K562 (cell line): ENCODE measurements around the gene TNIP1. TPM values are rescaled to one million over a fixed set of nuclear protein-coding genes. Genes with fewer than 3 reads are reported as not detected.

Experiments used
- ATAC-seq: fragments of 200-7000 bp; cut with Tn5 transposase; 3 replicates; pipeline ENCODE4 v1.9.1; 2020; ENCODE audit warnings: moderate library complexity
- BruUV-seq: library from RNA; stranded (reverse); fragments of 400-500 nt; replicated peaks from 2 replicates; lab custom pipeline; 2021; lab: Mats Ljungman, UMichigan
- CTCF ChIA-PET: fragments of 300-600 bp; formaldehyde crosslinking; extraction: SDS; loops from one replicate; lab custom pipeline; 2021; ENCODE audit warnings: low intra/inter-chr PET ratio; lab: Yijun Ruan, JAX
- POLR2A ChIA-PET: fragments of 300-600, 350-650 bp; sonication (Branson Sonifier 250); formaldehyde crosslinking; extraction: SDS; loops from one replicate; lab custom pipeline; 2021; ENCODE audit warnings: antibody characterized with exemption, inconsistent platforms; lab: Yijun Ruan, JAX
- DNase-seq, 4 experiments: peaks; one replicate each; pipeline versions ENCODE4 v3.0.0 to v3.0.0-alpha.2; 2011 to 2018; ENCODE audit warnings: low spot score in 3 of 4, mixed read lengths in 3 of 4; ENCODE audit errors: extremely low read depth in 1 of 4
- FAIRE-seq: peaks from 2 replicates; lab custom pipeline; 2011; peaks lifted over from hg19 to GRCh38; lab: Jason Lieb, UNC
- H2AFZ ChIP-seq: 2 replicates; pipeline ENCODE4 v1.6.0; 2011; ENCODE audit warnings: low read depth, low read length, control low read depth, inconsistent platforms
- H3K27ac ChIP-seq: fragments of 200-600 bp; 3 replicates; pipeline ENCODE4 v1.8.0; 2011; ENCODE audit warnings: low read depth, mild to moderate bottlenecking, control low read depth, inconsistent platforms, low read length, moderate library complexity, mixed read lengths; ENCODE audit errors: extremely low read depth
- H3K27me3 ChIP-seq, 2 experiments: fragments of 300-600 bp in 1 of 2; 2 replicates in 1 of 2; 3 replicates in 1 of 2; pipeline versions ENCODE4 v1.6.0 to v1.8.0; 2011; ENCODE audit warnings: inconsistent platforms in 2 of 2, low read length in 2 of 2, mild to moderate bottlenecking in 1 of 2, mixed read lengths in 1 of 2, moderate library complexity in 1 of 2; ENCODE audit not compliant: control insufficient read depth in 2 of 2, insufficient read depth in 2 of 2
- H3K36me3 ChIP-seq: fragments of 300-600 bp; 3 replicates; pipeline ENCODE4 v1.8.0; 2011; ENCODE audit warnings: mild to moderate bottlenecking, low read length, inconsistent platforms; ENCODE audit not compliant: control insufficient read depth, insufficient read depth
- H3K4me1 ChIP-seq, 2 experiments: fragments of 200-600 bp in 1 of 2; replicated peaks in 1 of 2; 2 replicates in 1 of 2; 3 replicates in 1 of 2; pipeline versions ENCODE4 v1.5.1 to v1.8.0; 2011; ENCODE audit warnings: inconsistent platforms in 2 of 2, low read length in 2 of 2, mild to moderate bottlenecking in 1 of 2, mixed read lengths in 1 of 2, moderate library complexity in 1 of 2; ENCODE audit not compliant: control insufficient read depth in 2 of 2, insufficient read depth in 2 of 2
- H3K4me2 ChIP-seq: 2 replicates; pipeline ENCODE4 v1.6.1; 2011; ENCODE audit warnings: low read length, control low read depth, inconsistent platforms, mixed read lengths; ENCODE audit not compliant: insufficient read depth
- H3K4me3 ChIP-seq: fragments of 200-600 bp; sonication (generic), shearing (Covaris generic); 2 replicates; pipeline ENCODE4 v1.5.1; 2016; ENCODE audit warnings: control low read depth, inconsistent platforms
- H3K79me2 ChIP-seq: fragments of 200-600 bp; 3 replicates; pipeline ENCODE4 v1.8.0; 2011; ENCODE audit warnings: low read length, inconsistent platforms; ENCODE audit not compliant: control insufficient read depth, insufficient read depth
- H3K9ac ChIP-seq, 2 experiments: 2 replicates each; pipeline versions ENCODE4 v1.6.0 to v1.6.1; 2011; ENCODE audit warnings: low read depth in 2 of 2, low read length in 2 of 2, control low read depth in 1 of 2, inconsistent platforms in 1 of 2, mild to moderate bottlenecking in 1 of 2, mixed read lengths in 1 of 2; ENCODE audit not compliant: insufficient read depth in 1 of 2
- H3K9me1 ChIP-seq: one replicate; pipeline ENCODE4 v1.6.0; 2011; ENCODE audit warnings: inconsistent platforms, mild to moderate bottlenecking, low read length, moderate library complexity; ENCODE audit not compliant: control insufficient read depth, insufficient read depth
- H3K9me3 ChIP-seq: replicated peaks from 2 replicates; pipeline ENCODE4 v1.5.1; 2011; ENCODE audit warnings: low read depth, low read length, inconsistent platforms; ENCODE audit not compliant: control insufficient read depth, insufficient read depth
- H4K20me1 ChIP-seq: replicated peaks from 2 replicates; pipeline ENCODE4 v1.6.1; 2011; ENCODE audit warnings: low read length, inconsistent platforms, mixed read lengths; ENCODE audit not compliant: control insufficient read depth, insufficient read depth
- ETV1 ChIP-seq: fragments of 450-650 bp; conservative IDR thresholded peaks from 2 replicates; pipeline ENCODE4 v1.6.1; 2016; ENCODE audit warnings: missing genetic modification characterization, control low read depth, low read depth, missing compliant biosample characterization
- HBP1 ChIP-seq: fragments of 450-650 bp; formaldehyde crosslinking; IDR thresholded peaks from 2 replicates; pipeline ENCODE4 v1.4.0; 2022; ENCODE audit warnings: missing genetic modification characterization
- IRF2 ChIP-seq: sonication (generic); formaldehyde crosslinking; IDR thresholded peaks from 2 replicates; pipeline ENCODE4 v1.8.1; 2022; ENCODE audit warnings: mild to moderate bottlenecking, missing genetic modification reagents
- NR2C2 ChIP-seq, 2 experiments: fragments of 200-800 bp in 1 of 2; sonication (Bioruptor generic) in 1 of 2; sonication (generic) in 1 of 2; formaldehyde crosslinking in 1 of 2; IDR thresholded peaks; 2 replicates each; pipeline versions ENCODE4 v1.6.1 to v1.8.0; 2016 to 2022; ENCODE audit warnings: mild to moderate bottlenecking in 1 of 2, missing compliant biosample characterization in 1 of 2, missing genetic modification characterization in 1 of 2, missing genetic modification reagents in 1 of 2
- PHF20 ChIP-seq: fragments of 450-650 bp; IDR thresholded peaks from 2 replicates; pipeline ENCODE4 v1.6.1; 2018; ENCODE audit not compliant: partially characterized antibody
- SIRT6 ChIP-seq: IDR thresholded peaks from one replicate; pipeline ENCODE4 v1.6.1; 2012; ENCODE audit warnings: low read depth, mild to moderate bottlenecking, control low read depth, inconsistent platforms, low read length, moderate library complexity
- SNAPC5 ChIP-seq: fragments of 250-450 bp; sonication (Bioruptor Pico); IDR thresholded peaks from 2 replicates; pipeline ENCODE4 v1.8.0; 2021; ENCODE audit warnings: moderate library complexity, mild to moderate bottlenecking, inconsistent platforms
- TFE3 ChIP-seq: fragments of 450-650 bp; formaldehyde crosslinking; IDR thresholded peaks from 2 replicates; pipeline ENCODE4 v1.4.0; 2020; ENCODE audit warnings: mild to moderate bottlenecking, mixed read lengths
- TSC22D4 ChIP-seq: fragments of 450-650 bp; IDR thresholded peaks from 2 replicates; pipeline ENCODE4 v1.6.1; 2016; ENCODE audit warnings: missing genetic modification characterization, missing biosample characterization, control low read depth
- ZNF174 ChIP-seq: fragments of 250-450 bp; sonication (Bioruptor Pico); IDR thresholded peaks from 2 replicates; pipeline ENCODE4 v1.4.0; 2020; ENCODE audit warnings: mild to moderate bottlenecking
- ZNF217 ChIP-seq: sonication (generic); formaldehyde crosslinking; IDR thresholded peaks from 2 replicates; pipeline ENCODE4 v1.8.0; 2022; ENCODE audit warnings: mild to moderate bottlenecking, missing genetic modification reagents
- WGBS: fragments of 100-300 bp; shearing (Covaris generic); methylation state at CpG from one replicate; pipeline ENCODE4 v1.1.6; 2016; ENCODE audit warnings: low coverage, mixed read lengths; ENCODE audit not compliant: insufficient coverage; ENCODE audit errors: missing lambda C conversion rate; 5-methylcytosine and 5-hydroxymethylcytosine counted together
- in situ Hi-C: fragments of 300-500 bp; cut with MboI; formaldehyde crosslinking; loops from 4 replicates; pipeline ENCODE4 v1.15.0; 2018; ENCODE audit warnings: inconsistent platforms, mixed read lengths
- intact Hi-C: fragments of 100-400 bp; cut with micrococcal nuclease; formaldehyde crosslinking; loops from 2 replicates; pipeline ENCODE4 v1.14.2; 2022
- polyA plus RNA-seq, 8 experiments: library from polyadenylated mRNA; depleted of rRNA in 4 of 8; stranded (reverse) in 5 of 8; unstranded in 3 of 8; fragments of >200 nt; fragmentation: Nextera tagmentation in 2 of 8; fragmentation: Illumina TruSeq in 1 of 8; extraction: Ambion mirVana in 2 of 8; extraction: Trizol in 1 of 8; gene quantifications; 2 replicates each; pipeline versions ENCODE4 v1.2.1 to v1.2.3, GENCODE V29; 2011 to 2014; ENCODE audit warnings: inconsistent platforms in 1 of 8, missing spikeins in 1 of 8
- total RNA-seq, 7 experiments: library from RNA; depleted of rRNA in 6 of 7; stranded (reverse); fragments of >200 nt in 6 of 7; fragmentation: Illumina TruSeq in 2 of 7; extraction: Trizol in 2 of 7; gene quantifications; 2 replicates each; pipeline versions ENCODE4 v1.2.1 to v1.2.3, GENCODE V29; 2011 to 2021; ENCODE audit warnings: low replicate concordance in 1 of 7

Gene TNIP1
- total and polyA plus RNA-seq, 9 of the 15 experiments (the other 6 are each of a cell fraction or from before 2014, with no cell fraction given) = 0.46 to 41.0 (median 24.6) TPM

- Histone ChIP-seq H3K27me3 (no peaks in the 10 kb centered on the region), H3K4me2 (no peak overlapping the region), H3K9me3 (no peaks in the 10 kb centered on the region), H3K27ac (no peak overlapping the region), H3K9me1 (peaks cover 14% of the 10 kb centered on the region), H3K9ac (no peak overlapping the region), H3K4me1 (peaks cover 6 to 11% of the 10 kb centered on the region in 2 experiments), H2AFZ (no peak overlapping the region), H3K4me3 (no peak overlapping the region), H3K79me2 (peaks cover 4% of the 10 kb centered on the region; the same call in 1 of the 3 replicates), H3K36me3 (peaks cover 57% of the 10 kb centered on the region; the same call in 2 of the 3 replicates), H4K20me1 (peaks cover 9% of the 10 kb centered on the region)
- no TSS peak for BruUV-seq
- in situ Hi-C loops = no loop called here
- ATAC-seq (peak; percentile 58; the same call in 2 of the 3 replicates), DNase-seq (no peak), FAIRE-seq (no peak)
- 74% methylated on average over 4 of the region's 5 CpGs for WGBS
- intact Hi-C loops = no loop called here
- CTCF ChIA-PET = interaction anchor here (0.9 to 1.7 kb wide), 3 partner anchors 10 to 57 kb away, joined by 3 to 6 read pairs (median 3); no protein-coding TSS in a partner anchor
- POLR2A ChIA-PET = interaction anchor here (0.6 to 1.7 kb wide), 2 partner anchors 22 to 57 kb away, joined by 3 to 4 read pairs; partner anchors contain the start of gene TNIP1
- TF ChIP-seq ZNF217 = no peak
- TF ChIP-seq NR2C2 (CRISPR knock-in tag; IDR thresholded peaks at IDR 0.05) = no peak
- no peak for TF ChIP-seq NR2C2 (tag; IDR thresholded peaks at IDR 0.05)
- no peak for TF ChIP-seq ZNF174 (CRISPR knock-in tag)
- TF ChIP-seq IRF2 (CRISPR knock-in tag) = no peak
- no peak for TF ChIP-seq ETV1
- no peak for TF ChIP-seq TSC22D4
- TF ChIP-seq PHF20 = no peak
- TF ChIP-seq TFE3 = no peak
- no peak for TF ChIP-seq SIRT6
- no peak for TF ChIP-seq SNAPC5 (CRISPR knock-in tag)
- TF ChIP-seq HBP1 (CRISPR knock-in tag) = no peak
Observed at GRCh38 chr5:151058301-151058700, 22.5 kb downstream of the TNIP1 start.
